GM12865 (cell line): Measurements from ENCODE around the gene ENDOG.

ENCODE experiments used
- DNase-seq: peaks from one replicate; pipeline ENCODE4 v3.0.0; 2010; ENCODE audit warnings: low read depth
- H3K4me3 ChIP-seq: 2 replicates; pipeline ENCODE4 v1.5.1; 2011; ENCODE audit warnings: mild to moderate bottlenecking, low read depth, low read length, control low read depth
- CTCF ChIP-seq: IDR thresholded peaks from 2 replicates; pipeline ENCODE4 v1.5.1; 2011; ENCODE audit warnings: low read length, control low read depth, low read depth, inconsistent platforms; ENCODE audit not compliant: insufficient read depth; ENCODE audit errors: missing control alignments

The ENDOG gene

DNA sequence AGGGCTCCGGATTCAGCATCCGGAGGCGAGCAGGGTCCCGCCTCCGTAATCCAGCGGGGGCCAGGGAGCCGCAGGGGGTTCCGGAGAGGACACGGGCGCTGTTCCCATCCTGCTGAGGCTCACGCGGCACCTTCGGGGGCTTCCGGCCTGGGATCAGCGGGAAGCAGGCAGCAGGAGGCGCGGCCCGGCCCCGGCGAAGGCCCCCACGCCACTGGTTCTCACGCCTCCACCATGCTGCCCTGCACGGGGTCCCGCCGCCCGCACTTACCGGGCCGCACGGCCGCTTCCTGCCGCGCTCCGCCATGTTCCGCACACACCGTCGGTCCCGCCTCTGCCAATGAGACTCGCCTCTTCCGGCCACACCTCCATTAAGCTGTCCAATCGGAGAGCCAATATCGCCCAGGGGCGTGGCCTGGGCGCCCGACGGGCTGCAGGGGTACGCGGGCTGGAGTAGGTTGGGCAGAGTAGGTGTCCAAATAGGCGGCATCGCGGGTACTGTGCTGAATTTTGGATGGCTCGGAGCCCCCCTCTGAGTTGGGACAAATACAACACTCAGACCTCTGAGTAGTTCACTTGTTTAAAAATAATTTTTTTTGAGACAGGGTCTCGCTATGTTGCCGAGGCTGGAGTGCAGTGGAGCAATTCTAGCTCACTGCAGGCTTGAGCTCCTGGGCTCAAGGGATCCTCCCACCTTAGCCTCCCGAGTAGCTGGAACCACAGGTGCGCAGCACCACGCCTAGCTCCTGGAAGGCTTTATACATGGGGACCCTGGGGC lies 11.4 kb downstream of the ENDOG start, which contains the start of gene SPOUT1:
SPOUT1 (minus strand) TSS at position 318 of the 775 bp plus-strand sequence; CDS start at position 304, 14 bp downstream.
- no peak for TF ChIP-seq CTCF
- peak; percentile 96 for DNase-seq
- H3K4me3 ChIP-seq: peak within 1 kb of the TSS; percentile 95

- no peak overlapping the region for H3K4me3 ChIP-seq
- TF ChIP-seq CTCF: no peak
- no peak for DNase-seq
Measured at GRCh38 chr9:128833696-128834095, 15.4 kb downstream of the ENDOG start.

DNA sequence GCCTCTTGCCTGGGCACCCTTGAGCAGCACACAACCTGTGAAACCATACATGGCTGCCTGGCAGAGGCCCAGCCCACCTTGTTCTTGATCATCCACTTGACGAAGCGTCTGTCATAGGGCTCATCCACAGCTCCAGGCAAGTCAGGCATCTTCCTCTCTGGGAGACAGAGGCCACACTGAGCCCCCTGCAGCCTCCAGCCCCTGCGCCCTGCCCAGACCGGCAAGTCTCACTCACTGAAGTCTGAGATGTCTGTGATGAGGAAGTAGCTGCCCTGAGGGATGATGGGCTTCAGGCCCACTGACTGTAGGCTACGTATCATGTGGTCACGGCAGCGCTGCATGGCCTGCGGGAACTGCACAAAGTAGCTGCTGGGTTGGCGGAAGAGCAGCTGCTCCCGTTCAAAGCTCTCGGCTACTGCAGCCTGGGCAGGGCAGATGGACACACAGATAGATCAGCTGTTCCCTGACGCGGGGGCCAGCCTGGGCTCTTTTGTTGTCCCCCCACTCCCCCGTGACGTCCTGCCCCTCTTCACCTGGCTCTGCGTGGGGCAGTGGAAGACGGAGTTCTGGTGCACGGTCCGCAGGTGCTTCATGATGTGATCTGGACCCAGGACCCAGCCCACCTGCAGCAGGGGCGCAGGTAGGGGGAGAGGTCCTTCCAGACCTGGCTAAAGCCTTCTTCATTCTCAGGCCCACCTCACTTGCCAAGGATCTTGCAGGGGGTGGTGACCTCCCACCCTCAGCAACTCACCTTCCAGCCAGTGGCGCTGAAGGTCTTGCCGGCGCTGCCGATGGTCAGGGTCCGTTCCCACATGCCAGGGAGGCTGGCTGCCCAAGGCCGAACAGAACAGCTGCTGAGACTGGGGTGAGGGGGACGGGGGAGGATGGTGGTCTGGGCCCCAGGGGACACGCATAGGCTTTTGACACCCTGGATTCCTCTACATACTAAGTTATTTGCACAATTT lies 17.2 kb downstream of the ENDOG start:
- TF ChIP-seq CTCF: no peak
- no peak overlapping the region for H3K4me3 ChIP-seq
- DNase-seq: no peak

- no peak overlapping the region for H3K4me3 ChIP-seq
- DNase-seq: no peak
- TF ChIP-seq CTCF: no peak
Measured at GRCh38 chr9:128836509-128837145, 18.3 kb downstream of the ENDOG start.

- no peak for TF ChIP-seq CTCF
- no peak for DNase-seq
- no peak overlapping the region for H3K4me3 ChIP-seq
Measured at GRCh38 chr9:128838338-128838737, 20.0 kb downstream of the ENDOG start.

GRCh38 chr9:128840524-128840923 lies 22.2 kb downstream of the ENDOG start:
- no peak for DNase-seq
- TF ChIP-seq CTCF: no peak
- no peak overlapping the region for H3K4me3 ChIP-seq
